ENCODE measurements around the gene PRODH2. TPM values are rescaled to one million over a fixed set of nuclear protein-coding genes. Genes with fewer than 3 reads are reported as not detected.
A peak's percentile ranks its signal among the peaks of the same experiment; 100 is the strongest.

Gene PRODH2
- total and polyA plus RNA-seq, 2 of the 13 experiments (the other 11 are each of a cell fraction or from before 2014, with no cell fraction given): 86.7 to 118 TPM

GRCh38 chr19:35790981-35791813, 21.4 kb downstream of the PRODH2 start (continued):
- TF ChIP-seq ZBTB40 (IDR thresholded peaks at IDR 0.05) (no peak), ZBTB40 (CRISPR knock-in tag; IDR thresholded peaks at IDR 0.05) (0 out of 2 replicates have a peak, but pooled peaks have one; percentile 33), ZNF367 (CRISPR knock-in tag; IDR thresholded peaks at IDR 0.05; ENCODE audit: borderline replicate concordance) (no peak), MBD4 (IDR thresholded peaks at IDR 0.05; ENCODE audit: borderline replicate concordance, low read length) (no peak), ZNF274 (CRISPR knock-in tag; IDR thresholded peaks at IDR 0.05) (no peak), DNMT3B (CRISPR knock-in tag; conservative IDR thresholded peaks at IDR 0.05) (no peak), RAD21 (CRISPR knock-in tag; IDR thresholded peaks at IDR 0.05) (peak; percentile 71), HNRNPLL (IDR thresholded peaks at IDR 0.05; ENCODE audit: low read depth, low read length, poor library complexity, severe bottlenecking) (peak; percentile 14), STAT5B (CRISPR knock-in tag; IDR thresholded peaks at IDR 0.05) (no peak), ZSCAN31 (CRISPR knock-in tag; IDR thresholded peaks at IDR 0.05; ENCODE audit: low read depth) (peak; percentile 72; the same call in 1 of the 2 replicates), ZFY (CRISPR knock-in tag; IDR thresholded peaks at IDR 0.05) (peak; percentile 65), FOXO1 (CRISPR knock-in tag; IDR thresholded peaks at IDR 0.05) (0 out of 2 replicates have a peak, but pooled peaks have one; percentile 11), ZNF17 (CRISPR knock-in tag; IDR thresholded peaks at IDR 0.05) (no peak), ZNF574 (CRISPR knock-in tag; IDR thresholded peaks at IDR 0.05) (no peak), ZNF350 (CRISPR knock-in tag; IDR thresholded peaks at IDR 0.05; ENCODE audit: borderline replicate concordance, low read depth) (peak; percentile 56; the same call in 1 of the 2 replicates), ZNF788 (CRISPR knock-in tag; IDR thresholded peaks at IDR 0.05; ENCODE audit: borderline replicate concordance) (peak; percentile 75; the same call in 1 of the 2 replicates), IRX3 (CRISPR knock-in tag; IDR thresholded peaks at IDR 0.05; ENCODE audit: borderline replicate concordance, low read depth) (no peak), ZNF292 (CRISPR knock-in tag; IDR thresholded peaks at IDR 0.05; ENCODE audit: borderline replicate concordance, low read depth) (peak; percentile 36; the same call in 1 of the 2 replicates)
